RCC 7860 (cell line): ENCODE results near the gene SHROOM1.

Experiments
- DNase-seq: peaks from one replicate; pipeline ENCODE4 v3.0.0-alpha.2; 2015; ENCODE audit warnings: low spot score
- FAIRE-seq: peaks from 2 replicates; lab custom pipeline; 2012; peaks lifted over from hg19 to GRCh38; lab: Jason Lieb, UNC

The SHROOM1 gene

DNA sequence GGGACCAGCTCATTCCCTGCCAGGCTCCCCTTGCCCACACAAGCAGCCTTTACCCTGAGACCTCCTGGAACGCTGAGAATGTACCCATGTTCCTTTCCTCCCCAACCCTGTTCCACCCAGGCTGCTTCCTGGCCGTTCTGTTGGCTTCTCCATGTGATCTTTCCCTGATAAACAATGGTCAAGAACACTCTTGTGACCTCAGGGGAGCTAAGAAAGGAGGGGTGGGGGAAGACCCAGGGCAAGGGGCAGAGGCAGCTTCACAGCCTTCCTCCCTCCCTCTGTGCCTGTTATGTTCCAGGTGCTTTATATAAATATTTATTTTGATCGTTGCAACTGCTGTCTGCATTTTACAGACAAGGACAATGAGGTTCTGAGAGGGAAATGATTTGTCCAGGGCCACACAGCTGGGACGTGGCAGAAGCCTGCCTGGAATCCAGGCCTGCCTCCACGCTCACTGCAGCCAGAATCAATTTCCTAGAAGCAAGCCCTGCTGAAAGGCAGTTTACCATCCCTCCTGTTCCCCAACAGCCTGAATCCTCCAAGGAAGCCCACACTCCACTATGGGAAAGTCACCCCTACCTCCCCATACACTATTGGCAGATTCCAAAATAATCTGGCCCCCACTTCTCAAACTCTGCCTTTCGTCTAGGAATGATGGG lies 3.9 kb downstream of the SHROOM1 start:
- no peak for DNase-seq
- FAIRE-seq = no peak

GRCh38 chr5:132825834-132826391 lies 4.5 kb downstream of the SHROOM1 start:
- no peak for DNase-seq

GRCh38 chr5:132825033-132825833 lies 5.2 kb downstream of the SHROOM1 start:
- no peak for FAIRE-seq
- DNase-seq = no peak

More at GRCh38 chr5:132825834-132826391, 4.5 kb downstream of the SHROOM1 start:
- no peak for FAIRE-seq

GRCh38 chr5:132824426-132824825 lies 6.0 kb downstream of the SHROOM1 start:
- DNase-seq (no peak), FAIRE-seq (no peak)

DNA sequence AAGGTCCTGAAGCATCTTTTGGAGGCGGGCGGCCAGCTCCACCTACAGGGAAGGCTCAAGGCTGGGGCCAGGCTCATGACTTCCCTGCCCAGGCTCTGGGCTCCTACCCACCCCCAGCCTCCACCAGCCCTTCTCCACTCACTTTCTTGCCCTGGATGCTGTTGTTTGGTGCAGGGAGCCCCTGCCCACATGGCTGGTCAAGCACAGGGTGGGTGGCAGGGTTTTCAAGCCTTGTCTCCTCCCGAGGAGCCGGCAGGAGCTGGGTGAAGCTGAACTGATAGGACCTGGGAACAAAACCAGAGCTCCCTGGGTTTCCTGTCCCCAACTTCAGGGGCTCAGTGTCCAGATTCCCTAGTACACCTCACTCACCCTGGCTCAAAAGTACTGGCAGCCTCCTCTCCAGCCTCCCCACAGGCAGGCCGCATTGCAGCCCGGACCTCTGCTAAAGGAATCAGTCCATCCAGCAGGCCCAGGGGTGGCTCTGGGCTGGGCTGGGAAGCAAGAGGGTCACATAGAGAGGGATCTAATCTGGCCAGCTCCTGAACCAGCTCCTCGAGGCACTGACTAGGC lies 6.9 kb downstream of the SHROOM1 start:
- no peak for DNase-seq
- no peak for FAIRE-seq

DNA sequence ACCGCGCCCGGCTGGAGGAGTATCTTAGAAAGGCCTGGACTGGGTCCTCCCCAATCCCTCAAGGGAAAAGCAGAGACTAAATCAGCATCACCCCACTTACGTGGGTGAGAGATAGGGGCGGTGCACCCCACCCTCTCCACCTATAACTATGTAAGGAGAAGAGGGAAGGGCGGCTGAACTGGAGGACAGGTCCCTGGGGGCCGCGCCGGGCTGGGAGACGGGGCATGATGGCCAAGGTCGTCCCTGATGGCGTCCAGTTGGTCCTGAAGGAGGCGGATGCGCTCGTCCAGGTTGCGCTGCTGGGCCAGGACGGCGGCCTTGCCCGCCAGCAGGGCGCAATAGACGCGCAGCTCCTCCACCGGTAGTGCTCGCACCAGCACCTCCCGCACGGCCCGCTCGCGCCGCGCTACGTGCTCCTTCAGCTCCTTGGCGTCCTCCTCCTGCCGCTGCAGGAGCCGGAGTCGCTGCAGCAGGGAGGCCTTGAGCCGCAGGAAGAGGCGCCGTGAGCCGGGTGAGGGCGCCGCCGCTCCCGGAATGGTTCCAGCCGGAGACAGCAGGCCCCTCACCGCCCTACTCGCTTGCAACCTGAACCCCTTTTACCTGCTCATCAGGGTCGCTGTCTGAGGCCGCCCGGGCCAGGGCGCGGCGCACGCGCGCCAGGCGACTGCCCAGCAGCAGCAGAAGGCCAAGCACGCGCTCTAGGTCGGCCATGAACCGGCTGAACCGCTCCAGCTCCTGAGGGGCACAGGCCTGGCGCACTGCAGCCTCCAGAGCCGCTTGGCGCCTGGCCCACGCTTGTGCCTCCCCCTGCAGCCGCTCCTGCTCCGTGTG lies 7.6 kb downstream of the SHROOM1 start:
- DNase-seq = no peak
- no peak for FAIRE-seq

GRCh38 chr5:132821791-132822190 lies 8.7 kb downstream of the SHROOM1 start:
- DNase-seq (no peak), FAIRE-seq (no peak)

- no peak for DNase-seq
- FAIRE-seq = no peak
These were observed 9.1 kb downstream of the SHROOM1 start for GRCh38 chr5:132821350-132821749.

GRCh38 chr5:132820162-132820754 lies 10.2 kb downstream of the SHROOM1 start:
- FAIRE-seq (peak; percentile 54), DNase-seq (peak; percentile 67)

- DNase-seq = no peak
These were observed 11.0 kb downstream of the SHROOM1 start for GRCh38 chr5:132819468-132819867.

DNA sequence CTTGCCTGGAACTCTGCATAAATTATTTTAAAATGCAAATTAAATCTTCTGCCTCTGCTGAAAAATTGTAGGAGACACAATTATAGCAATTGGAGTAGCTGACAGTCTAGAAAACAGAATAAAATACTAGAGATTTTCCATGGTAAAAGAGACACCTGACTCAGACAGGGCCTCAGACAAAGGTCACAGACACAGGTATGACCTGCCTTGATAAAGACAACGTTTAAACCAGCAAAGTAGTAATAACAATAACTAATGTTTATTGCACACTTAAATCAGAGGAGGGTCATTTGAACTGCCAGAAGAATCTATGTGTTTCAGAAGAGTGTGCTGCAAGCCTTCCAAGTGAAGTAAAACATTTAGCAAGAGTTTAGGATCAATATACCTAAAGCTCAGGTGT lies 13.4 kb downstream of the SHROOM1 start:
- DNase-seq (no peak), FAIRE-seq (no peak)

More at GRCh38 chr5:132819468-132819867, 11.0 kb downstream of the SHROOM1 start:
- FAIRE-seq = no peak

DNA sequence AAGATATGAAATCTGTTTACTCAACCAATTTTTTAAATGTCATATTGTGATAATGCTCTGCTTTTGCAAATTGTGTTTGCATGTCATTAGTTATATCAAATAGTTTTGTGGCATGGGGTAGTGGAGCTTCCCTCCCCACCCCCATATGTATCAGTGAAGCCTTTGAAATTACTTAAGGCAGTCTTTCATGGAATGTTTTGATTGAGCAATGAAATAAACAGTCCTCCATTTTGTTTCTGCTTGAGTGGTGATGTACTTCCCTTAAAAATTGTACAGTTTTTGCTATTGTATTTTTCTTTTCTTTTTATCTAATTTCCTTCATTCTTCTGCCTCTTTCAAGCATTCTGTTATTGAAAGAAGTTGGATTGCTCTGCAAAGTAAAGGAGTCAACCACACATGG lies 13.9 kb downstream of the SHROOM1 start:
- FAIRE-seq (no peak), DNase-seq (no peak)

DNA sequence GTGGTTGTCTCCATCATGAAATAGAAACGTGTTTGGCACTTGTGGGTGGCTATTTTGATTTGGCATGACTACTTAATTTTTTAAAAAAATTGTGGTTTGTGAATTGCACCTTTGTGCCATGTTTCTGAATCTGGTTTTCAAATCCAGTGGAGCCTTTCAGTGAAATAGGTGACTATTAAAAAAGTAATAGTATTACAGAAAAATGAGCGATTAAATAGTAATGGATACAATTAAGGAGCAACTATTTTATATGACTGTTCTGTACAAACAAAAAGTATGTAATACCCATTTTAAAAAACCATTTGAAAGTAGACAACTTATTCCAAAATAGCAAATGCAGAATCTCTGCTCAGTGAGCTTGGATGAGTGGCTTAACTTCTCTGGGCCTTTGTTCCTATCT lies 14.4 kb downstream of the SHROOM1 start:
- no peak for DNase-seq
- no peak for FAIRE-seq

- DNase-seq (no peak), FAIRE-seq (no peak)
These were observed 15.0 kb downstream of the SHROOM1 start for GRCh38 chr5:132815454-132815853.

DNA sequence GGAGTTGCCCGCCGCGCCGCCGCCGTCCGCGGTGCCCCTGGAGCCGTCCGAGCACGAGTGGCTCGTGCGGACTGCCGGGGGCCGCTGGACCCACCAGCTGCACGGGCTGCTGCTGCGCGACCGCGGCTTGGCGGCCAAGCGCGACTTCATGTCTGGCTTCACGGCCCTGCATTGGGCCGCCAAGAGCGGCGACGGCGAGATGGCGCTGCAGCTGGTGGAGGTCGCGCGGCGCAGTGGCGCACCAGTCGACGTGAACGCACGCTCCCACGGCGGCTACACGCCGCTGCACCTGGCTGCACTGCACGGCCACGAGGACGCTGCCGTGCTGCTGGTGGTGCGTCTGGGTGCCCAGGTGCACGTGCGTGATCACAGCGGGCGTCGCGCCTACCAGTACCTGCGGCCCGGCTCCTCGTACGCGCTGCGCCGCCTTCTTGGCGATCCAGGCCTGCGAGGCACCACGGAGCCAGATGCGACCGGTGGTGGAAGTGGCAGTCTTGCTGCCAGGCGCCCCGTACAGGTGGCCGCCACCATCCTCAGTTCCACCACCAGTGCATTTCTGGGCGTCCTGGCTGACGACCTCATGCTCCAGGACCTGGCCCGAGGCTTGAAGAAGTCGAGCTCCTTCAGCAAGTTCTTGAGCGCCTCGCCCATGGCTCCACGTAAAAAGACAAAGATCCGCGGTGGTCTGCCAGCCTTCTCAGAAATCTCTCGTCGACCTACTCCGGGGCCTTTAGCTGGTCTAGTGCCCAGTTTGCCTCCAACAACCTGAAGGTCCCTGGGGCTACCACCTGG lies 15.7 kb downstream of the SHROOM1 start:
- FAIRE-seq (no peak), DNase-seq (no peak)

DNA sequence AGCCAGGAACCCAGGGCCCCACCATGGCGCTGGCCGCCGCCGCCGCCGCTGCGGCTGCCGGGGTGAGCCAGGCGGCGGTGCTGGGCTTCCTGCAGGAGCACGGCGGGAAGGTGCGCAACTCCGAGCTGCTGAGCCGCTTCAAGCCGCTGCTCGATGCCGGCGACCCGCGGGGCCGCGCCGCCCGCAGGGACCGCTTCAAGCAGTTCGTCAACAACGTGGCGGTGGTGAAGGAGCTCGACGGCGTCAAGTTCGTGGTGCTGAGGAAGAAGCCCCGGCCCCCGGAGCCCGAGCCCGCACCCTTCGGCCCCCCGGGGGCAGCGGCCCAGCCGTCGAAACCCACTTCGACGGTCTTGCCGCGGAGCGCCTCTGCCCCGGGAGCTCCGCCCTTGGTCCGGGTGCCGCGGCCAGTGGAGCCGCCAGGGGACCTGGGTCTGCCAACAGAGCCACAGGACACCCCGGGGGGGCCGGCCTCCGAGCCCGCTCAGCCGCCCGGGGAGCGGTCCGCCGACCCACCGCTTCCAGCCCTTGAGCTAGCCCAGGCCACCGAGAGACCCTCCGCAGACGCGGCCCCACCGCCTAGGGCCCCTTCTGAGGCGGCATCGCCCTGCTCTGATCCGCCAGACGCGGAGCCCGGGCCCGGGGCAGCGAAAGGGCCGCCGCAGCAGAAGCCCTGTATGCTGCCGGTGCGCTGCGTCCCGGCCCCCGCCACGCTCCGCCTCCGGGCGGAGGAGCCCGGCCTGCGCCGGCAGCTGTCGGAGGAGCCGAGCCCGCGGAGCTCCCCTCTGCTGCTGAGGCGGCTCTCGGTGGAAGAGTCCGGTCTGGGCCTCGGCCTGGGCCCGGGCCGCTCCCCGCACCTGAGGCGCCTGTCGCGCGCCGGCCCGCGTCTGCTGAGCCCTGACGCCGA lies 16.6 kb downstream of the SHROOM1 start:
- DNase-seq (no peak), FAIRE-seq (no peak)

DNA sequence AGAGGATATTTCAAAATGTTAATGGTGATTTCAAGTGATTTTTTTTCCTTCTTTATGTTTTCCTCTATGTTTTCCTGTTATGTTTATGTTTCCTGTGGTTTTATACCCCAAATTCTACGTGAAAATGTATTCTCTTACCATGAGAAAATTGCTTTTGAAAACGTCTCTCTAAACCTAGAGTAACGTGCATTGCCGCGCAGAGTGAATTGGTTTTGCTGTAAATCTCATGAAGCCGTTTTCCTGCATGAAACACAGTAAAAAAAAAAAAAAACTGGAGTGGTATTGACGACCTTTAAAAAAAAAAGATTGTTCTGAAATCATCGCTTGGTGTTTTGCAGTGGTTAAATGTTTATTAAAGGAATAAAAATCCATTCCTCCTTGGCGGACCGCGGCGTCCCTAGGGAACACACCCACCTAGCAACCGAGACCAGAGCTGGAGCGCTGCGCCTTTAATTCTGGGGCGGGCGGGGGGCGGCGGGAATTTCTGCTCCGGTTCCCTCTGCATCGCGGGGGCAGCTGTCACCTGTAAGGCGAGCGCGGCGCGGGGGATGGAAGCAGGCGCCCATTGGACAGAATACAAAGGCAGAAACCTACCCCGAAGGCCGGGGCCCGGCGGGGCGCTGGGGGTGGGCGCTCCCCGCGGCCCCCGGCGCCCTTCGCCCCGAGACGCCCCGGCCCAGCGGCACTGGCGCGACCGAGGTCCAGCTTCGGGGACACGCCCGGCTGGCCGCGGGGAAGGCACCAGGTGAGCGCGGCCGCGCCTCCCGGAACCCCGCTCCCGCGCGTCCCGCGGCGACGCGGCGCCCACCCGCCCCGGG lies 17.5 kb downstream of the SHROOM1 start, which contains the start of gene SOWAHA:
Gene SOWAHA (plus strand): TSS at position 522 of the 818 bp plus-strand sequence. CDS start 320 bp downstream, outside the sequence.
- no peak for DNase-seq
- no peak for FAIRE-seq
